Measurements from ENCODE around the gene MCF2L2.

The MCF2L2 gene

DNA sequence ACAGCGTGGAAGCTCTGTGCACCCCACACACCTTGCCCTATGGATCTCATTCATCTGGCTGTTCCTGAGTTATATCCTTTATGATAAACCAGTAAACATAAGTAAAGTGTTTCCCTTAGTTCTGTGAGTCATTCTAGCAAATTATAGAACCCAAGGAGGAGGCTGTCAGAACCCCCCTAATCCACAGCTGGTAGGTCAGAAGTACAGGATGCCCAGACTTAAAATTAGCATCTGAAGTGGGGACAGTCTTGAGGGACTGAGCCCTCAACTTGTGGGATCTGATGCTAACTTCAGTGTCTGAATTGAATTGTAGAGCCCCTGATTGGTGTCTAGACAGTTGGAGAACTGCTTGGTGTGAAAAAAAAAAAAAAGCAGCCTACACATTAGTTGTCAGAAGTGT is 100.3 kb downstream of the MCF2L2 start:
- CTCF ChIA-PET: interaction anchor here (1.2 kb wide), 1 partner anchor 9 kb away, joined by 3 read pairs; no protein-coding TSS in a partner anchor
- H3K27ac ChIP-seq (ENCODE audit: insufficient read depth in 1 of 2, low read depth in 1 of 2, low read length in 2 of 2, poor library complexity in 1 of 2, severe bottlenecking in 2 of 2): no peak overlapping the region
- no peak for DNase-seq
- no peaks in the 10 kb centered on the region for H3K27me3 ChIP-seq (replicated peaks in 2 of 5; ENCODE audit: control insufficient read depth in 4 of 5, insufficient read depth in 5 of 5, low read length in 4 of 5)
- WGBS (ENCODE audit: insufficient coverage): no CpG with 5 or more reads among the region's 1 CpG
- no peaks in the 10 kb centered on the region for H3K36me3 ChIP-seq (ENCODE audit: control insufficient read depth in 4 of 4, insufficient read depth in 4 of 4, low read length in 3 of 4)
- peaks cover 0 to 6% (median 3%) of the 10 kb centered on the region in 4 experiments for H3K4me1 ChIP-seq (ENCODE audit: control extremely low read depth in 1 of 4, control insufficient read depth in 4 of 4, insufficient read depth in 4 of 4, low read length in 3 of 4)
- H3K4me3 ChIP-seq (ENCODE audit: control insufficient read depth in 1 of 7, extremely low read depth in 1 of 7, insufficient read depth in 4 of 7, low read depth in 2 of 7, low read length in 6 of 7): no peak overlapping the region
- no peaks in the 10 kb centered on the region for H3K9me3 ChIP-seq (ENCODE audit: control extremely low read depth in 1 of 5, control insufficient read depth in 4 of 5, insufficient read depth in 2 of 5, low read depth in 1 of 5, low read length in 4 of 5)
- POLR2A ChIA-PET: no interaction called here

DNA sequence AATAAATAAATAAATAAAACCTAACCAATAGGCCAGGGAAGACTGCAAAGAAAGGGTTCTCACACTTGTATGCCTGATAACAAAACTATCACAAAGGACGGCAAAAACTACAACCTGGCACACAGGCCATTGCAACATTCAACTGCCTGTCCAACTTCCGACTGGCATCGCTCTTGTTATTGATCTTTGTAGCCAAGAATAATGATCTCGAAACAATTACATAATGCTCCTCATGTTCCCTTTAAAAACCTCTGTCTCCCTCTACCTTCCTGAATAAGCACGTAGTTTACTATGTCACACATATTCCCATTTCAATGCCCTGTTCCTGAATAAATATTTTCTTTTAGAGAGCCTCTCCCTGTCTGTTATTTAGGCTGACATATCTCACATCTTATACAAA is 101.1 kb downstream of the MCF2L2 start:
- H3K27me3 ChIP-seq (replicated peaks in 2 of 5; ENCODE audit: control insufficient read depth in 4 of 5, insufficient read depth in 5 of 5, low read length in 4 of 5): no peaks in the 10 kb centered on the region
- no peak overlapping the region for H3K4me3 ChIP-seq (ENCODE audit: control insufficient read depth in 1 of 7, extremely low read depth in 1 of 7, insufficient read depth in 4 of 7, low read depth in 2 of 7, low read length in 6 of 7)
- H3K36me3 ChIP-seq (ENCODE audit: control insufficient read depth in 4 of 4, insufficient read depth in 4 of 4, low read length in 3 of 4): no peaks in the 10 kb centered on the region
- no peak for DNase-seq
- 96% methylated on average over 5 of the region's 5 CpGs for WGBS (ENCODE audit: insufficient coverage)
- H3K9me3 ChIP-seq (ENCODE audit: control extremely low read depth in 1 of 5, control insufficient read depth in 4 of 5, insufficient read depth in 2 of 5, low read depth in 1 of 5, low read length in 4 of 5): no peaks in the 10 kb centered on the region
- POLR2A ChIA-PET: no interaction called here
- H3K4me1 ChIP-seq (ENCODE audit: control extremely low read depth in 1 of 4, control insufficient read depth in 4 of 4, insufficient read depth in 4 of 4, low read length in 3 of 4): peaks cover 0 to 6% (median 3%) of the 10 kb centered on the region in 4 experiments
- H3K27ac ChIP-seq (ENCODE audit: insufficient read depth in 1 of 2, low read depth in 1 of 2, low read length in 2 of 2, poor library complexity in 1 of 2, severe bottlenecking in 2 of 2): no peak overlapping the region
- CTCF ChIA-PET: interaction anchor here (1.2 kb wide), 1 partner anchor 8 kb away, joined by 3 read pairs; no protein-coding TSS in a partner anchor

DNA sequence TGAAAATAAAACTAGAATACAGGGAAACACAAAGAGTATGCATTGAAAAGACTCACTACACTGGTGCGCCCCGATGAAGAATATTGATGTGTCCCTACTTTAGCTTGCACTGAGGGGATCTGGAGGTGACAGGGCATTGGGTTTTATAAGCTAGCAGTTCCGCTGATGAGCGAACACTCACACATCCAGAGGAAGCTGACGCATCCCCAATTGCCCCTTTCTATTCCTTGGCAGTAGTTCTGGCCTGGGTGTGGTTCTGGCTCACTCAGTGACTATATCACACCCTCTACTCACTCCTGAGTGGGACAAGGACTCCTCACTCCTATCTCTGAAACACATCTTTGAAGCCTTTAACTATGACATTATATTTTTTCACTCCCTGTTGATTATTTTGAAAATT is 104.3 kb downstream of the MCF2L2 start:
- Histone ChIP-seq H3K27me3 (replicated peaks in 2 of 5; ENCODE audit: control insufficient read depth in 4 of 5, insufficient read depth in 5 of 5, low read length in 4 of 5) (no peaks in the 10 kb centered on the region), H3K36me3 (ENCODE audit: control insufficient read depth in 4 of 4, insufficient read depth in 4 of 4, low read length in 3 of 4) (no peaks in the 10 kb centered on the region), H3K9me3 (ENCODE audit: control extremely low read depth in 1 of 5, control insufficient read depth in 4 of 5, insufficient read depth in 2 of 5, low read depth in 1 of 5, low read length in 4 of 5) (no peaks in the 10 kb centered on the region), H3K4me1 (ENCODE audit: control extremely low read depth in 1 of 4, control insufficient read depth in 4 of 4, insufficient read depth in 4 of 4, low read length in 3 of 4) (no peaks in the 10 kb centered on the region), H3K4me3 (ENCODE audit: control insufficient read depth in 1 of 7, extremely low read depth in 1 of 7, insufficient read depth in 4 of 7, low read depth in 2 of 7, low read length in 6 of 7) (no peak overlapping the region), H3K27ac (ENCODE audit: insufficient read depth in 1 of 2, low read depth in 1 of 2, low read length in 2 of 2, poor library complexity in 1 of 2, severe bottlenecking in 2 of 2) (no peak overlapping the region)
- ChIA-PET CTCF (interaction anchor here (0.6 to 1.4 kb wide), 4 partner anchors 39 to 135 kb away, joined by 3 to 4 read pairs (median 4); no protein-coding TSS in a partner anchor), POLR2A (no interaction called here)
- 100% methylated on average over 5 of the region's 5 CpGs for WGBS (ENCODE audit: insufficient coverage)
- DNase-seq: no peak

DNA sequence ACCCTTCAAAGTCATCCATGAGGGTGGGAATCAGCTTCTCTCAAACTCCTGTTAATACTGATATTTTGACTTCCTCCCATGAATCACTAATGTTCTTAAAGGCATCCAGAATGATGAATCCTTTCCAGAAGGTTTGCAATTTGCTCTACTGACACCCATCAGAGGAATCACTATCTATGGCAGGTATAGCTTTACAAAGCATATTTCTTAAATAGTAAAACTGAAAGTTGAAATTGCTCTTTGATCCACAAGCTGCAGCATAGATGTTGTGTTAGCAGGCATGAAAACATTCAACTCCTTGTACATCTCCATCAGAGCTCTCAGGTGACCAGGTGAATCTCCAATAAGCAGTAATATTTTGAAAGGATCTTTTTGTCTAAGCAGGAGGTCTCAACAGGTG is 109.0 kb downstream of the MCF2L2 start:
- no peaks in the 10 kb centered on the region for H3K36me3 ChIP-seq (ENCODE audit: control insufficient read depth in 4 of 4, insufficient read depth in 4 of 4, low read length in 3 of 4)
- H3K27ac ChIP-seq (ENCODE audit: insufficient read depth in 1 of 2, low read depth in 1 of 2, low read length in 2 of 2, poor library complexity in 1 of 2, severe bottlenecking in 2 of 2): no peak overlapping the region
- ChIA-PET CTCF (interaction anchor here (0.7 to 1.8 kb wide), 3 partner anchors 9 to 34 kb away, joined by 3 to 9 read pairs (median 3); no protein-coding TSS in a partner anchor), POLR2A (no interaction called here)
- no peaks in the 10 kb centered on the region for H3K4me1 ChIP-seq (ENCODE audit: control extremely low read depth in 1 of 4, control insufficient read depth in 4 of 4, insufficient read depth in 4 of 4, low read length in 3 of 4)
- no peaks in the 10 kb centered on the region for H3K27me3 ChIP-seq (replicated peaks in 2 of 5; ENCODE audit: control insufficient read depth in 4 of 5, insufficient read depth in 5 of 5, low read length in 4 of 5)
- no peaks in the 10 kb centered on the region for H3K9me3 ChIP-seq (ENCODE audit: control extremely low read depth in 1 of 5, control insufficient read depth in 4 of 5, insufficient read depth in 2 of 5, low read depth in 1 of 5, low read length in 4 of 5)
- H3K4me3 ChIP-seq (ENCODE audit: control insufficient read depth in 1 of 7, extremely low read depth in 1 of 7, insufficient read depth in 4 of 7, low read depth in 2 of 7, low read length in 6 of 7): no peak overlapping the region
- no peak for DNase-seq

DNA sequence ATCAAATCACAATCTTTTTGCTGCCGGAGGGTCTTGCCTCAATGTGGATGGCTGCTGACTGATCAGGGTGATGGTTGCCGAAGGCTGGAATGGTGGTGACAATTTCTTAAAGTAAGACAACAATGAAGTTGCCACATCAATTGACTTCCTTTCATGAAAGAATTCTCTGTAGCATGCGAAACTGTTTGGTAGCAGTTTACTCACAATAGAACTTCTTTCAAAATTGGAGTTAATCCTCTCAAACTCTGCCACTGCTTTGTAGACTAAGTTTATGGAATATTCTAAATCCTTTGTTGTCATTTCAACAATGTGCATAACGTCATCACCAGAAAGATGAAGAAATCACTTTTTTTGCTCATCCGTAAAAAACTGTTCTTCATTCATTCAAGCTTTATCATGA is 109.5 kb downstream of the MCF2L2 start:
- ChIA-PET CTCF (interaction anchor here (0.7 to 1.8 kb wide), 3 partner anchors 9 to 34 kb away, joined by 3 to 9 read pairs (median 3); no protein-coding TSS in a partner anchor), POLR2A (no interaction called here)
- H3K4me3 ChIP-seq (ENCODE audit: control insufficient read depth in 1 of 7, extremely low read depth in 1 of 7, insufficient read depth in 4 of 7, low read depth in 2 of 7, low read length in 6 of 7): no peak overlapping the region
- no peaks in the 10 kb centered on the region for H3K9me3 ChIP-seq (ENCODE audit: control extremely low read depth in 1 of 5, control insufficient read depth in 4 of 5, insufficient read depth in 2 of 5, low read depth in 1 of 5, low read length in 4 of 5)
- no peaks in the 10 kb centered on the region for H3K27me3 ChIP-seq (replicated peaks in 2 of 5; ENCODE audit: control insufficient read depth in 4 of 5, insufficient read depth in 5 of 5, low read length in 4 of 5)
- no peak for DNase-seq
- no peaks in the 10 kb centered on the region for H3K4me1 ChIP-seq (ENCODE audit: control extremely low read depth in 1 of 4, control insufficient read depth in 4 of 4, insufficient read depth in 4 of 4, low read length in 3 of 4)
- no peaks in the 10 kb centered on the region for H3K36me3 ChIP-seq (ENCODE audit: control insufficient read depth in 4 of 4, insufficient read depth in 4 of 4, low read length in 3 of 4)
- WGBS (ENCODE audit: insufficient coverage): 96% methylated on average over 2 of the region's 5 CpGs
- H3K27ac ChIP-seq (ENCODE audit: insufficient read depth in 1 of 2, low read depth in 1 of 2, low read length in 2 of 2, poor library complexity in 1 of 2, severe bottlenecking in 2 of 2): no peak overlapping the region

DNA sequence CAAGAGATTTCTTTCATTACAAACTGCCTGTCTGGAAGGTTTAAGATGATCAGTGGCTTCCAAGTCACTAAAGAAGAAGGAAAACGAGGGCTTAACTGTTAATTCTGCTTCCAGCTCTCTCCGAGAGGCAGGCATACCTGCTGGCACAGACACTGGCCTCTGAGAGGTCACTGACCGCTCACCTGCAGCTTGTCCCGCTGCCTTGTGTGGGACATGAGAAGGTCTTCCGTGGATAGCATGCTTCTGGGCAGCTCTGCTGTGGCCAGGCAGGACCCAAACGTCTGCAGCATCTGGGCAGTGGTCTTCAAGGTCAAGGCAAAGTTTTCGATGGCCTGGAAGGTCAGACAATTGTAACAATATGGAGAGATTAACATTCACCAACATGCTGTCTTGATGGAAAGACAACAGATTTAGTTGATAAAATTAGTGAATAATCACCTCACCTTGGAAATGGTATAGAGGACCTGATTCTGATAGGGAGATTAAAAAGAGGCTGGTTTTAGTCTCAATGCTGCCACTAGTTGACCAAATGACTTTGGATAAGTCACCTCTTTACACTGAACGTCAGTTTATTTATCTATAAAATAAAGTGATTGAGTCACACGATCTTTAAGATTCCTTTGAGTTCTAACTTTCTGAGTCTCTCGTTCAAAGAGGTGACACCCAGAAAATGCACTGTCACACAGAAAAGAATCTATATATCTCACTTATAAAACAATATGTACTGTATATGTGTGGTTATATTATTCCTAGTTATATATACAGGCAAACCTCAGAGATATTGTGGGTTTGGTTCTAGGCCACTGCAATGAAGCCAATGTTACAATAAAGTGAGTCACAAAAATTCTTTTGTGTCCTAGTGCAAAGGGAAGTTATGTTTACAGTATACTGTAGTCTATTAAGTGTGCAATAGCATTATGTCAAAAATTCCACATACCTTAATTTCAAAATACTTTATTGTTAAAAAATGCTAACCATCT is 110.2 kb downstream of the MCF2L2 start:
- no peaks in the 10 kb centered on the region for H3K4me1 ChIP-seq (ENCODE audit: control extremely low read depth in 1 of 4, control insufficient read depth in 4 of 4, insufficient read depth in 4 of 4, low read length in 3 of 4)
- no peak overlapping the region for H3K4me3 ChIP-seq (ENCODE audit: control insufficient read depth in 1 of 7, extremely low read depth in 1 of 7, insufficient read depth in 4 of 7, low read depth in 2 of 7, low read length in 6 of 7)
- 95% methylated on average over 5 of the region's 10 CpGs for WGBS (ENCODE audit: insufficient coverage)
- no peaks in the 10 kb centered on the region for H3K27me3 ChIP-seq (replicated peaks in 2 of 5; ENCODE audit: control insufficient read depth in 4 of 5, insufficient read depth in 5 of 5, low read length in 4 of 5)
- no peak overlapping the region for H3K27ac ChIP-seq (ENCODE audit: insufficient read depth in 1 of 2, low read depth in 1 of 2, low read length in 2 of 2, poor library complexity in 1 of 2, severe bottlenecking in 2 of 2)
- no peaks in the 10 kb centered on the region for H3K9me3 ChIP-seq (ENCODE audit: control extremely low read depth in 1 of 5, control insufficient read depth in 4 of 5, insufficient read depth in 2 of 5, low read depth in 1 of 5, low read length in 4 of 5)
- ChIA-PET POLR2A (no interaction called here), CTCF (interaction anchor here (1.3 kb wide), 1 partner anchor 66 kb away, joined by 3 read pairs; no protein-coding TSS in a partner anchor)
- no peak for DNase-seq
- no peaks in the 10 kb centered on the region for H3K36me3 ChIP-seq (ENCODE audit: control insufficient read depth in 4 of 4, insufficient read depth in 4 of 4, low read length in 3 of 4)

DNA sequence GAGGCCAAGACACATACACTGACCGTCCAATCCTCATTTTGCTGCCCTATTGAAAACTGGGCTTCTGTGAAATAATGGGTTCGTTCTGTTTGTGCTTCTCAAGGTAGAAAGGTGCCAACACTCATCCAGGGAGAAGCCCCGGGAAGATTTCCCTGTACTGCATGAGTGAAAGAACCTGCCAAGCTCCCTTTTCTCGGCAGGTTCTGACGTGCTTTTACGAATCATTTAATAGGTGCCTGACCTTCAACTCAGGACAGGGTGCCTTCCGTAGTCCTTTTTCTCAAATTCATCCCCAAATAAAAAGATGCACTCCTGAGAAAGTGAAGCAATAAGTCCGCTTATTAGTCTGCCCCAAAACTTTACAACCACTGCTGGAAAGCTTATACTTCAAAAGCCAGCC is 111.1 kb downstream of the MCF2L2 start:
- ChIA-PET CTCF (interaction anchor here (1.3 kb wide), 1 partner anchor 65 kb away, joined by 3 read pairs; no protein-coding TSS in a partner anchor), POLR2A (no interaction called here)
- Histone ChIP-seq H3K4me3 (ENCODE audit: control insufficient read depth in 1 of 7, extremely low read depth in 1 of 7, insufficient read depth in 4 of 7, low read depth in 2 of 7, low read length in 6 of 7) (no peak overlapping the region), H3K27ac (ENCODE audit: insufficient read depth in 1 of 2, low read depth in 1 of 2, low read length in 2 of 2, poor library complexity in 1 of 2, severe bottlenecking in 2 of 2) (no peak overlapping the region), H3K27me3 (replicated peaks in 2 of 5; ENCODE audit: control insufficient read depth in 4 of 5, insufficient read depth in 5 of 5, low read length in 4 of 5) (no peaks in the 10 kb centered on the region), H3K9me3 (ENCODE audit: control extremely low read depth in 1 of 5, control insufficient read depth in 4 of 5, insufficient read depth in 2 of 5, low read depth in 1 of 5, low read length in 4 of 5) (no peaks in the 10 kb centered on the region), H3K4me1 (ENCODE audit: control extremely low read depth in 1 of 4, control insufficient read depth in 4 of 4, insufficient read depth in 4 of 4, low read length in 3 of 4) (no peaks in the 10 kb centered on the region), H3K36me3 (ENCODE audit: control insufficient read depth in 4 of 4, insufficient read depth in 4 of 4, low read length in 3 of 4) (no peaks in the 10 kb centered on the region)
- whole genome bisulfite sequencing (ENCODE audit: insufficient coverage): 100% methylated on average over 8 of the region's 8 CpGs
- DNase-seq: no peak
